Measurements from ENCODE around the gene SLC9A5.

SLC9A5 gene

GRCh38 chr16:67257486-67258160 is 8.8 kb downstream of the SLC9A5 start:
- DNase-seq = no peak

GRCh38 chr16:67258161-67258835 is 9.5 kb downstream of the SLC9A5 start:
- DNase-seq = no peak

- no peak for DNase-seq
Observed at GRCh38 chr16:67259705-67260104, 10.9 kb downstream of the SLC9A5 start.

- DNase-seq = no peak
Observed at GRCh38 chr16:67260426-67261063, 11.8 kb downstream of the SLC9A5 start.

DNA sequence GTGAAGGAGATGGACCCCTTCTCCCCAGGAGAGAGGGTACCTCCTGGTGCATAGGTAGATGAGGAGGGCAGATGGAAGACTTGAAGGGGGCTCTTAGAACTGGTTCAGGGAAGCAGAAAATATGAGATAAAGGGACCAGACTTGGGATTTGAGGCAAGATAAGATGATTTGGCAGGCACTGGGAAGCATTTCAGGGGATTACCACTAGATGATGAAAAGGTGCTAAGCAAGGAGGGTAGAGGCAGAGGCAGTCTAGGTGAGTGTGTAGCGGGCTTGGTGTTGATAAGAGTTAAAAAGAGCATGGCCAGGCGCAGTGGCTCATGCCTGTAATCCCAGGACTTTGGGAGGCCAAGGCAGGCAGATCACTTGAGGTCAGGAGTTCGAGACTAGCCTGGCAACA is 14.4 kb downstream of the SLC9A5 start:
- DNase-seq = no peak

GRCh38 chr16:67264277-67264676 is 15.5 kb downstream of the SLC9A5 start:
- no peak for DNase-seq

DNA sequence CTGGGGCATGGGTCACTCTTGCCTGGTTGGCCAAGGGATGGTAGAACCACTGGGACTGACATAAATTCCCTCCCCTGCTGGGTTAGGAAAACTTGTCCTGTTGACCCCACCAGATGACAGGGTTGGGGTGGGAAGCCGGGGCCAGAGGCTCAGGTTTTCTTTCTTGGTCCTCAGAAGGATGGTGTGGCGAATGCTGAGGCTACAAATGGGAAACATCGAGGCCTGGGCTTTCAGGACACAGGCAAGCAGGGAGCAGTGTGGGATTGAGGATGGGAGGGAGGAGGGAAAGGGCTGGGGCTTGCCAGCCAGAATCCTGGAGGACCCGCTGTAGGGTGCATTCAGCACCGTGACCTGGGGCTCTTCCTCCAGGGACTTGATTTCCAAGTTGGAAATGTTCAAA is 16.1 kb downstream of the SLC9A5 start:
- DNase-seq = no peak

DNA sequence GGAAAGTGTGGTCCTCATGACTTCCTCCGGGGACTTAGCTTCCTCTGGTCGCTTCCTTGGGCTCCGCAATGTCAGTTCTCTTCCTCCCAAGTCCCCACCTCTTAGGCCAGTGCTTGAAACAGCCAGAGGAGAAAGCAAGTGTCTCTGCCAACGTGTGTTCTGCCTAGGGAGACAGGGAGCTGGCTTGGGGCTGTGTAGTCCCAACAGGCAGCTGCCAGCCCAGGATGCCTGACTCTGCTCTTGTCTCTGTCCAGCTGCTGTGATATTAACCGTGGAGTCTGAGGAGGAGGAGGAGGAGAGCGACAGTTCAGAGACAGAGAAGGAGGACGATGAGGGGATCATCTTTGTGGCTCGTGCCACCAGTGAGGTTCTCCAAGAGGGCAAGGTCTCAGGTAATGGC is 17.1 kb downstream of the SLC9A5 start:
- DNase-seq = no peak

DNA sequence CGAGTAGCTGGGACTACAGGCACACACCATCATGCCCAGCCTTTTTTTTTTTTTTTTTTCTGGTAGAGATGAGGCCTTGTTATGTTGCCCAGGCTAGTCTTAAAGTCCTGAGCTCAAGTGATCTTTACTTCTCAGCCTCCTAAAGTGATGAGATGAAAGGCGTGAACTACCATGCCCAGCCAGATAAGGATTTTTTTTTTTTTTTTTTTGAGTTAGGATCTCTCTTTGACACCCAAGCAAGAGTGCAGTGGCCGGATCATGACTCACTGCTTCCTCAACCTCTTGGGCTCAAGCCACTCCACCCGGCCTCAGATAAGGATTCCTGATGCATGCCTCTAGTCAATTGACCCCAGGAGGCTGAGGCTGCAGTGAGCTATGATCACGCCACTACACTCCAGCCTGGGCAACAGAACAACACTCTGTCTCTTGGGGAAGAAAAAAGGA is 19.4 kb downstream of the SLC9A5 start:
- DNase-seq = no peak

DNA sequence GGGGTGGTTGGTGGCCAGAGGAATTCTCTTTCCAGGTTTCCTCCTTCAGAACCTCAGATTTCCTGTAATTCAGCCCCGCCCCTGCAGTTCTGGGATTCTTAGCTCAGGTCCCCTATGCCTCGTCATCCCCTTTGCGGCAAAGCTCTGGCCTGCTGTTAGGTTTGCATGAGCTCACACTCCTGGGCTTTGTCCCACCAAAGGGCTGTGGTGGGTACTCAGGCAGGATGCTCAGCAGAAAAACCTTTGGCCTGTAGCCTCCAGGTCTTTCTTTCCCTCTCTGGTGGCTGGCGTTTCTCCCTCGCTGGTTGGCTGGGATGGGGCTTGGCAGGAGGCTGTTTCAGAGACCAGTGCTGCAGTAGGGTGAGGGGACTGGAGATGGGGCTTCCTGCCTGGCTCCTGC is 21.0 kb downstream of the SLC9A5 start:
- no peak for DNase-seq

- DNase-seq = no peak
Observed at GRCh38 chr16:67270931-67271338, 22.2 kb downstream of the SLC9A5 start.

GRCh38 chr16:67271446-67271845 is 22.7 kb downstream of the SLC9A5 start:
- DNase-seq = no peak

- no peak for DNase-seq
Observed at GRCh38 chr16:67275321-67275720, 26.5 kb downstream of the SLC9A5 start.

- DNase-seq = no peak
Observed at GRCh38 chr16:67277294-67277998, 28.7 kb downstream of the SLC9A5 start.

DNA sequence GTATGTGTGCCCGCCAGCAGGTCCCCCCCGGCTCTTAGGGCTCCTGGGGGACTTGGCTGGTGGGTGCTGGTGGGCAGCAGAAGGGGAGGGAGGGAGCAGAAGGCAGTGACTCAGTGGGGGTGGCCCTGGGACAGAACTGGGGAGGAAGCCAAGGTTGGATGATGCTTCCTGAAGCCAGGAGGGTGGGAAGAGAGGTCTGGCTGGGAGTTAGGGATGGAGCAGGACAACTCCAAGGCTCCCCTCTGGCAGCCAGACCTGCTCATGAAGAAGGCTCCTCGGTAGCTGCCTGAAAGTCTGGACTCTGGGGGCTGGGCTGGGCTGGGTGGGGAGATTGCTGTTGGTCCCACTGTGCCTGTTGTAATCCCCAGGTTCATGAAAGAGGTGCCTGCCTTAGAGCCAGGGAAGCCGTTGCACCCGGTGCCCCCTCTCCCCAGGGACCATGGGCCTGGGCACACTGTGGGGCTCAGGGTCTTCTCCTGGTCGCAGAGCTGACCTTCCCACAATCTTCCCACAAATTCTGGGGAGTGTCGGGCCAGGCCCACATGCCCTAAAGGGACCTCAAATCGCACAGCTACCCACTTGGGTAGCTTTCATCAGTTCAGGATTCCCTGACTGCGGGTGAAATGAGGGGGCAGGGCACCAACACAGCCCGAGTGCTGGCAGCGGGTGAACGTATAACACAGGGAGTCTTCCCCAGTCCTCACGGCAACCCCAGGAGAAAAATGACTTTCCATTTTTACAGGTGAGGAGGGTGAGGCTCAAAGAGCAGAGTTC is 29.4 kb downstream of the SLC9A5 start:
- DNase-seq = peak; percentile 38

GRCh38 chr16:67278773-67279295 is 30.1 kb downstream of the SLC9A5 start:
- DNase-seq = no peak

DNA sequence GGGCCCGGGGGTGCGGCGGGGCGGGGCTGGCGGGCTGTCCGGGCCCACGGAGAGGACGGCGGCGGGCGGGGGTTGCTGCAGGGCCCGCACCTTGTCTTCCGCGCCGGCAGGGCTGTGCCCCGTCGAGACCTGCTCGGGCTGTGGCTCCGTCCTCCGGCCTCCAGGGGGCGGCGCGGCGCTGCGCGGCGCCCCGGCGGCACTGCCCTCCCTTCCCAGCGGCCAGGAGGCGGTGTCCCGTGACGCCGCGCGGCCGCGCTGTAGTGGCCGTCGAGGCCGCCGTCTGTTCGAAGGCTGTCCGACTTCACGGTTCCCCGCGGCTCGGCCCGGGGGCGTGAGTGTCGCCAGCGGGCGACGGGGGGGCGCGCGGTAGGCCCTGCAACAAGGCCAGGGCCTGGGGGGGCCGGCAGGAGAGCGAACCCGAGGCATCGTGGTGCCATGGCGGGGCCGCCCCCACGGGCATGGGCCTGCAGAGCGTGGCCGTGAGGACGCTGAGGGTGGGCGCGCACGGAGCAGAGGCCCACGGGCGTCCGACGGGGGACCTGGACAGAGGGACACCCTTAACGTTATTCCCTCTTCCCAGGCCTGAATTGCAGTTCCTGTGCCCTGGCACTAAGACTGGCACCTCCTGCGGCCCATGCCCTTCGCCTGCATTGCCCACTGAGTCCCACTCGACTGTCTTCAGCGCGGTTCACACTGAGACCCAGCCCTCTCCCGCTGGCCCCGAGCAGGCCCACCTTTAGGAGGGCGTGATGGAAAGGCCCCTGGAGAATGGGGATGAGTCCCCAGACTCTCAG is 30.7 kb downstream of the SLC9A5 start, which contains the start of gene PLEKHG4:
Gene PLEKHG4 (plus strand): TSS at position 237 of the 794 bp plus-strand sequence. CDS start 513 bp downstream, at position 750.
- peak; percentile 84 for DNase-seq

- DNase-seq = no peak
Observed at GRCh38 chr16:67280090-67281015, 31.6 kb downstream of the SLC9A5 start.

GRCh38 chr16:67281536-67282446 is 33.0 kb downstream of the SLC9A5 start:
- no peak for DNase-seq
